IPS-15b (cell line): Measurements from ENCODE around the gene AGPAT4.

Experiments
- H3K27me3 ChIP-seq: one replicate; pipeline ENCODE4 v1.6.1; 2013; ENCODE audit warnings: low read length; ENCODE audit not compliant: control insufficient read depth, insufficient read depth
- H3K36me3 ChIP-seq: one replicate; pipeline ENCODE4 v1.6.1; 2013; ENCODE audit warnings: low read length; ENCODE audit not compliant: control insufficient read depth, insufficient read depth
- H3K4me1 ChIP-seq: one replicate; pipeline ENCODE4 v1.6.1; 2013; ENCODE audit warnings: mild to moderate bottlenecking, low read length; ENCODE audit not compliant: control insufficient read depth, insufficient read depth
- H3K4me3 ChIP-seq: one replicate; pipeline ENCODE4 v1.5.1; 2013; ENCODE audit warnings: low read depth, low read length
- H3K9ac ChIP-seq: one replicate; pipeline ENCODE4 v1.6.1; 2013; ENCODE audit warnings: low read depth, mild to moderate bottlenecking, low read length
- H3K9me3 ChIP-seq: one replicate; pipeline ENCODE4 v1.6.1; 2013; ENCODE audit warnings: mild to moderate bottlenecking, low read length; ENCODE audit not compliant: control insufficient read depth, insufficient read depth

AGPAT4 gene

GRCh38 chr6:161265554-161265953 is 8.3 kb downstream of the AGPAT4 start:
- Histone ChIP-seq H3K4me3 (no peak overlapping the region), H3K36me3 (peaks cover 4% of the 10 kb centered on the region), H3K9me3 (no peaks in the 10 kb centered on the region), H3K27me3 (no peaks in the 10 kb centered on the region), H3K4me1 (peaks cover 12% of the 10 kb centered on the region), H3K9ac (no peak overlapping the region)

- Histone ChIP-seq H3K4me3 (no peak overlapping the region), H3K36me3 (peaks cover 7% of the 10 kb centered on the region), H3K4me1 (peaks cover 11% of the 10 kb centered on the region), H3K9ac (no peak overlapping the region), H3K27me3 (no peaks in the 10 kb centered on the region), H3K9me3 (no peaks in the 10 kb centered on the region)
Measured at GRCh38 chr6:161264181-161264580, 9.7 kb downstream of the AGPAT4 start.

- Histone ChIP-seq H3K4me3 (no peak overlapping the region), H3K9ac (no peak overlapping the region), H3K27me3 (no peaks in the 10 kb centered on the region), H3K36me3 (peaks cover 7% of the 10 kb centered on the region), H3K4me1 (peaks cover 7% of the 10 kb centered on the region), H3K9me3 (no peaks in the 10 kb centered on the region)
Measured at GRCh38 chr6:161261816-161262215, 12.0 kb downstream of the AGPAT4 start.

GRCh38 chr6:161261325-161261724 is 12.5 kb downstream of the AGPAT4 start:
- no peak overlapping the region for H3K4me3 ChIP-seq
- no peaks in the 10 kb centered on the region for H3K9me3 ChIP-seq
- H3K4me1 ChIP-seq = peaks cover 6% of the 10 kb centered on the region
- no peak overlapping the region for H3K9ac ChIP-seq
- H3K36me3 ChIP-seq = peaks cover 7% of the 10 kb centered on the region
- no peaks in the 10 kb centered on the region for H3K27me3 ChIP-seq

- Histone ChIP-seq H3K27me3 (no peaks in the 10 kb centered on the region), H3K9me3 (no peaks in the 10 kb centered on the region), H3K4me1 (peaks cover 10% of the 10 kb centered on the region), H3K9ac (no peak overlapping the region), H3K4me3 (no peak overlapping the region), H3K36me3 (peaks cover 7% of the 10 kb centered on the region)
Measured at GRCh38 chr6:161259302-161259701, 14.6 kb downstream of the AGPAT4 start.

- no peaks in the 10 kb centered on the region for H3K27me3 ChIP-seq
- H3K9ac ChIP-seq = no peak overlapping the region
- H3K4me1 ChIP-seq = peaks cover 10% of the 10 kb centered on the region
- no peak overlapping the region for H3K4me3 ChIP-seq
- H3K36me3 ChIP-seq = peaks cover 7% of the 10 kb centered on the region
- no peaks in the 10 kb centered on the region for H3K9me3 ChIP-seq
Measured at GRCh38 chr6:161257793-161258457, 15.9 kb downstream of the AGPAT4 start.

GRCh38 chr6:161256407-161256806 is 17.5 kb downstream of the AGPAT4 start:
- peaks cover 10% of the 10 kb centered on the region for H3K4me1 ChIP-seq
- H3K27me3 ChIP-seq = no peaks in the 10 kb centered on the region
- H3K36me3 ChIP-seq = peaks cover 7% of the 10 kb centered on the region
- H3K9me3 ChIP-seq = no peaks in the 10 kb centered on the region
- no peak overlapping the region for H3K4me3 ChIP-seq
- no peak overlapping the region for H3K9ac ChIP-seq

- Histone ChIP-seq H3K27me3 (no peaks in the 10 kb centered on the region), H3K4me1 (peaks cover 10% of the 10 kb centered on the region), H3K9ac (no peak overlapping the region), H3K9me3 (no peaks in the 10 kb centered on the region), H3K36me3 (peaks cover 3% of the 10 kb centered on the region), H3K4me3 (no peak overlapping the region)
Measured at GRCh38 chr6:161255518-161255917, 18.3 kb downstream of the AGPAT4 start.

- no peaks in the 10 kb centered on the region for H3K9me3 ChIP-seq
- H3K4me3 ChIP-seq = no peak overlapping the region
- H3K4me1 ChIP-seq = peaks cover 7% of the 10 kb centered on the region
- no peak overlapping the region for H3K9ac ChIP-seq
- no peaks in the 10 kb centered on the region for H3K27me3 ChIP-seq
- peaks cover under 1% of the 10 kb centered on the region for H3K36me3 ChIP-seq
Measured at GRCh38 chr6:161254464-161255253, 19.2 kb downstream of the AGPAT4 start.

GRCh38 chr6:161254126-161254463 is 19.8 kb downstream of the AGPAT4 start:
- H3K36me3 ChIP-seq = no peaks in the 10 kb centered on the region
- H3K9ac ChIP-seq = no peak overlapping the region
- no peak overlapping the region for H3K4me3 ChIP-seq
- peaks cover 6% of the 10 kb centered on the region for H3K4me1 ChIP-seq
- H3K9me3 ChIP-seq = no peaks in the 10 kb centered on the region
- no peaks in the 10 kb centered on the region for H3K27me3 ChIP-seq

GRCh38 chr6:161251345-161251744 is 22.5 kb downstream of the AGPAT4 start:
- Histone ChIP-seq H3K4me1 (peaks cover 6% of the 10 kb centered on the region), H3K9me3 (no peaks in the 10 kb centered on the region), H3K36me3 (no peaks in the 10 kb centered on the region), H3K27me3 (no peaks in the 10 kb centered on the region), H3K9ac (no peak overlapping the region), H3K4me3 (no peak overlapping the region)

GRCh38 chr6:161249327-161249726 is 24.5 kb downstream of the AGPAT4 start:
- Histone ChIP-seq H3K4me1 (no peaks in the 10 kb centered on the region), H3K27me3 (no peaks in the 10 kb centered on the region), H3K9me3 (no peaks in the 10 kb centered on the region), H3K4me3 (no peak overlapping the region), H3K9ac (no peak overlapping the region), H3K36me3 (no peaks in the 10 kb centered on the region)
